ENCODE results near the gene HTR3E. TPM values are rescaled to one million over a fixed set of nuclear protein-coding genes. Genes with fewer than 3 reads are reported as not detected.
"Not testable (repeated sequence)": the region's sequence is repeated elsewhere in the genome, so short reads cannot be mapped to it uniquely, and the experiment has no call there.

HTR3E gene
- total RNA-seq, 1 donor from 2014 or later = not detected

DNA sequence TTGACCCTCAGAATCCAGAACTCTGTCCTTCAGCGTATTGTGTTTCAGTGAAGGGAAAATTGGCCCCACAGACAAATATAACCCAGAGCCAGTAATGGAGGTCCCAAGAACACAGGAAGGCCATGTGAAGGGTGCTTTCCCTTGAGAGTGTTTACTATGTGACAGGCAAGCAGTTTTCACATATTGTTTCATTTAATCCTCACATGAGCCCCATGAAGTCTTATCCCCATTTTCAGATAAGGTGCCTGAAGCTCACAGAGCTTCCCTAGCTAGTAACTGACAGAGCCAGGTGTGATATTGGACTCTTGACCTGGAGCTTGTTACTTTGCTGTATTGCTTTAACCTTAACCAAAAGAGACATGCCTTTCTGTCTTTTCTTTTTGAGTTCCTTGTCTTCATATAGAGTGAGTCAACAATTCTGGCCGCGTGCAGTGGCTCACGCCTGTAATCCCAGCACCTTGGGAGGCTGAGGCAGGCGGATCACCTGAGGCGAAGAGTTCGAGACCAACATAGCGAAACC, 48.9 kb downstream of the HTR3E start:
- peaks cover 4% of the 10 kb centered on the region for H3K4me1 Mint-ChIP-seq (ENCODE audit: unreplicated experiment)
- no peak overlapping the region for H3K4me3 Mint-ChIP-seq (ENCODE audit: unreplicated experiment)
- DNase-seq (ENCODE audit: extremely low spot score, unreplicated experiment) = no peak
- no peaks in the 10 kb centered on the region for H3K9me3 Mint-ChIP-seq (ENCODE audit: unreplicated experiment)
- TF ChIP-seq, protein P1, sequence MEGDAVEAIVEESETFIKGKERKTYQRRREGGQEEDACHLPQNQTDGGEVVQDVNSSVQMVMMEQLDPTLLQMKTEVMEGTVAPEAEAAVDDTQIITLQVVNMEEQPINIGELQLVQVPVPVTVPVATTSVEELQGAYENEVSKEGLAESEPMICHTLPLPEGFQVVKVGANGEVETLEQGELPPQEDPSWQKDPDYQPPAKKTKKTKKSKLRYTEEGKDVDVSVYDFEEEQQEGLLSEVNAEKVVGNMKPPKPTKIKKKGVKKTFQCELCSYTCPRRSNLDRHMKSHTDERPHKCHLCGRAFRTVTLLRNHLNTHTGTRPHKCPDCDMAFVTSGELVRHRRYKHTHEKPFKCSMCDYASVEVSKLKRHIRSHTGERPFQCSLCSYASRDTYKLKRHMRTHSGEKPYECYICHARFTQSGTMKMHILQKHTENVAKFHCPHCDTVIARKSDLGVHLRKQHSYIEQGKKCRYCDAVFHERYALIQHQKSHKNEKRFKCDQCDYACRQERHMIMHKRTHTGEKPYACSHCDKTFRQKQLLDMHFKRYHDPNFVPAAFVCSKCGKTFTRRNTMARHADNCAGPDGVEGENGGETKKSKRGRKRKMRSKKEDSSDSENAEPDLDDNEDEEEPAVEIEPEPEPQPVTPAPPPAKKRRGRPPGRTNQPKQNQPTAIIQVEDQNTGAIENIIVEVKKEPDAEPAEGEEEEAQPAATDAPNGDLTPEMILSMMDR (IDR thresholded peaks at IDR 0.05) = no peak
- H3K27me3 Mint-ChIP-seq (ENCODE audit: unreplicated experiment) = no peaks in the 10 kb centered on the region
- H3K27ac Mint-ChIP-seq (ENCODE audit: unreplicated experiment) = no peak overlapping the region
- H3K36me3 Mint-ChIP-seq (ENCODE audit: unreplicated experiment) = peaks cover 12% of the 10 kb centered on the region

DNA sequence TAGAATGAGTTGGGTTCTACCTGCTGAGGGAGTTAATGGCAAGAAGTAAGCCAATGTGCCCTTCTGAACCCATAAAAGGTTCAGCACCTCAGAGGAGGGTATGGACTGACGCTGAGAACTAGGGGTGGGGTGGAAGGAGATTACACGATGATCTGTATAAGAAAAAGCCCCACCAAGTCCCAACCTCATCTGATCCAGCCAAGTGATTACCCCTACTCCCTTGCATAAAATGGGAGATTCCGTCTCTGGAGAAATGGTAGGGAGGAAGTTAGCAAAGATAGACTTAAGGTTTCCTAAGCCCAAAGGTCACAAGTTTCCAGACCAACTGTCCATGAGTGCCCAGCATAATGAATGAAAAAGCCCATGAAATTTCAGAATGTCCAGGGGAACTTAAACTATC, 51.2 kb downstream of the HTR3E start:
- no peaks in the 10 kb centered on the region for H3K27me3 Mint-ChIP-seq (ENCODE audit: unreplicated experiment)
- H3K36me3 Mint-ChIP-seq (ENCODE audit: unreplicated experiment) = no peaks in the 10 kb centered on the region
- peaks cover 9% of the 10 kb centered on the region for H3K4me1 Mint-ChIP-seq (ENCODE audit: unreplicated experiment)
- H3K27ac Mint-ChIP-seq (ENCODE audit: unreplicated experiment) = no peak overlapping the region
- H3K9me3 Mint-ChIP-seq (ENCODE audit: unreplicated experiment) = no peaks in the 10 kb centered on the region
- H3K4me3 Mint-ChIP-seq (ENCODE audit: unreplicated experiment) = no peak overlapping the region
- no peak for DNase-seq (ENCODE audit: extremely low spot score, unreplicated experiment)
- TF ChIP-seq, protein P1 (IDR thresholded peaks at IDR 0.05) = no peak

DNA sequence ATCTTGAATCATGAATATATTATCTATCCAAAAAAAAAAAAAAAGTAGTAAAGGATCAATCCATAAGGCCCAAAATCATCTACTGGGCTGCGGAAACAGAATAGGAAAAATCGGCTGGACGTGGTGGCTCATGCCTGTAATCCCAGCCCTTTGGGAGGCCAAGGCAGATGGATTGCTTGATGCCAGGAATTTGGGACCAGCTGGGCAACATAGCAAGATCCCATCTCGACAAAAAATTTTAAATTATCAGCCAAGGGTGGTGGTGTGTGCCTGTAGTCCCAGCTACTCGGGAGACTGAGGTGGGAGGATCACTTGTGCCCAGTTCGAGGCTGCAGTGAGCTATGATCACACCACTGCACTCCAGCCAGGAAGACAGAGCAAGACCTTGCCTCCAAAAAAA, 52.3 kb downstream of the HTR3E start:
- Mint-ChIP-seq H3K9me3 (ENCODE audit: unreplicated experiment) (no peaks in the 10 kb centered on the region), H3K36me3 (ENCODE audit: unreplicated experiment) (no peaks in the 10 kb centered on the region), H3K4me1 (ENCODE audit: unreplicated experiment) (peaks cover 17% of the 10 kb centered on the region), H3K27me3 (ENCODE audit: unreplicated experiment) (no peaks in the 10 kb centered on the region), H3K27ac (ENCODE audit: unreplicated experiment) (no peak overlapping the region), H3K4me3 (ENCODE audit: unreplicated experiment) (no peak overlapping the region)
- TF ChIP-seq, protein P1 (IDR thresholded peaks at IDR 0.05) = no peak
- DNase-seq (ENCODE audit: extremely low spot score, unreplicated experiment) = no peak

DNA sequence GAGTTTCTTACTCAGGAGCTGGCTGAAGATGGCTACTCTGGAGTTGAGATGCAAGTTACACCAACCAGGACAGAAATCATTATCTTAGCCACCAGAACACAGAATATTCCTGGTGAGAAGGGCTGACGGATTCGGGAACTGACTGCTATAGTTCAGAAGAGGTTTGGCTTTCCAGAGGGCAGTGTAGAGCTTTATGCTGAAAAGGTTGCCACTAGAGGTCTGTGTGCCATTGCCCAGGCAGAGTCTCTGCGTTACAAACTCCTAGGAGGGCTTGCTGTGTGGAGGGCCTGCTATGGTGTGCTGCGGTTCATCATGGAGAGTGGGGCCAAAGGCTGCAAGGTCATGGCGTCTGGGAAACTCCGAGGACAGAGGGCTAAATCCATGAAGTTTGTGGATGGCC, 52.9 kb downstream of the HTR3E start:
- DNase-seq (ENCODE audit: extremely low spot score, unreplicated experiment); H3K27me3 Mint-ChIP-seq (ENCODE audit: unreplicated experiment); H3K9me3 Mint-ChIP-seq (ENCODE audit: unreplicated experiment); H3K36me3 Mint-ChIP-seq (ENCODE audit: unreplicated experiment); H3K4me3 Mint-ChIP-seq (ENCODE audit: unreplicated experiment): not testable (repeated sequence)
- TF ChIP-seq, protein P1 (IDR thresholded peaks at IDR 0.05) = peak; percentile 47
- Mint-ChIP-seq H3K27ac (ENCODE audit: unreplicated experiment) (peak overlapping the region; percentile 48), H3K4me1 (ENCODE audit: unreplicated experiment) (peaks cover 23% of the 10 kb centered on the region)

DNA sequence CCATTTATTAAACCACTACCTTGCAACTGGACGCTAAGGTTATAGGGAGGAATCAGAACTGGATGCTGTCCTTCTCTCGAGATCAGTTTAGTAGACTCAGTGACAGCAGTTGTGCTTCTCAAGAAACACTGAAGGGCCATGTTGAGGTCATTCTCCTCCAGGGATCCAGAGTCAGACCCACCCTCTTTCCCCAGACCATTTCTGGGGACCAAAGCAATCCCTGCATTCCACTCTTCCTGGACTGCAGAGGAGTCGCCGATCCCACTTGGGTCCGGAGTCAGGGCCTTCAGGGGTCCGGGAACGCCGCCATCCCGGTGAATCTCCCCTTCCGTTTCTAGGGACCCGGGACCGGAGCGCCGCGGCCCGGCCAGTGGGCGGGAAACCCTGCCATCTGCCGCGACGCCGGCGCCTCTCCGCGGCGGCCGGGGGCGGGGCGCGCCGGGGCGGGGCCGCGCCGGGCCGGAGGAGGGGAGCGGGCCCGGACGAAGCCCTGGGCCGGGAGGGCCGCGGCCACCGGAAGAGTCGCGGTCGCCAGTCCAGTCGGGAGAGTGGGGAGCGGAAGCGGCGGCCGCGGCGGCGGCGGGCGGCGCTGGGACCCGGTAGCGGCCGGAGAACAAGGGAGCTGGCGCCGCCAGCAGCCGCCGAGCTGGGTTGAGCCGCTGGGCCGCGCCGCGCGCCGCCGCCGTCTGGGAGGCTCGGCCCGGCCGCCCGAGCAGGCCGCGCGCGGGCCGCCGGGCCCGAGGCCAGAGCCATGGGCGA, 58.2 kb downstream of the HTR3E start, which contains the start of gene DVL3:
DVL3 (plus strand) TSS at position 493 of the 759 bp plus-strand sequence; CDS start at position 752, 259 bp downstream.
- peaks cover 4% of the 10 kb centered on the region for H3K36me3 Mint-ChIP-seq (ENCODE audit: unreplicated experiment)
- H3K4me3 Mint-ChIP-seq (ENCODE audit: unreplicated experiment) = peak within 1 kb of the TSS; percentile 97
- TF ChIP-seq, protein P1 (IDR thresholded peaks at IDR 0.05) = no peak
- peak within 1 kb of the TSS; percentile 91 for H3K27ac Mint-ChIP-seq (ENCODE audit: unreplicated experiment)
- peak; percentile 89 for DNase-seq (ENCODE audit: extremely low spot score, unreplicated experiment)
- H3K9me3 Mint-ChIP-seq (ENCODE audit: unreplicated experiment) = no peaks in the 10 kb centered on the region
- peaks cover 40% of the 10 kb centered on the region for H3K4me1 Mint-ChIP-seq (ENCODE audit: unreplicated experiment)
- H3K27me3 Mint-ChIP-seq (ENCODE audit: unreplicated experiment) = no peaks in the 10 kb centered on the region
